Left kidney (tissue), 1 donor: ENCODE results near the gene CPHXL2. TPM values are rescaled to one million over a fixed set of nuclear protein-coding genes. Genes with fewer than 3 reads are reported as not detected.

Experiments used
- polyA plus RNA-seq: library from polyadenylated mRNA; unstranded; fragments of 120-200 nt; gene quantifications from one replicate; pipeline ENCODE4 v1.2.1, GENCODE V29; 2013; ENCODE audit not compliant: insufficient read length

CPHXL2 gene
- polyA plus RNA-seq, 1 donor: 0.40 TPM

Other genes with a start within 250 kb of the CPHXL2 start
- gene CFDP1, start 243.5 kb downstream of the CPHXL2 start, polyA plus RNA-seq: 167 TPM
- 50.1 TPM for gene TMEM170A, start 212.3 kb downstream of the CPHXL2 start, polyA plus RNA-seq
- 0.98 TPM for gene CHST6, start 181.6 kb downstream of the CPHXL2 start, polyA plus RNA-seq
- gene CHST5, start 140.9 kb downstream of the CPHXL2 start, polyA plus RNA-seq: 1.1 TPM
- gene TMEM231, start 120.8 kb downstream of the CPHXL2 start, polyA plus RNA-seq: 22.1 TPM
- gene GABARAPL2, start 110.6 kb downstream of the CPHXL2 start, polyA plus RNA-seq: 170 TPM
- 60.0 TPM for gene ADAT1, start 53.7 kb downstream of the CPHXL2 start, polyA plus RNA-seq
- 143 TPM for gene KARS1, start 29.3 kb downstream of the CPHXL2 start, polyA plus RNA-seq
- 79.4 TPM for gene TERF2IP, start 29.2 kb downstream of the CPHXL2 start, polyA plus RNA-seq
- 0.13 TPM for gene DUXB, start 24.5 kb upstream of the CPHXL2 start, polyA plus RNA-seq
- gene CPHXL, start 49.5 kb upstream of the CPHXL2 start, polyA plus RNA-seq: not detected